SK-N-SH (cell line): ENCODE data around the gene CDH26. TPM values are rescaled to one million over a fixed set of nuclear protein-coding genes. Genes with fewer than 3 reads are reported as not detected.

ENCODE experiments used
- CTCF ChIA-PET: fragments of 300-600, 350-600 bp; formaldehyde crosslinking; extraction: SDS; loops from one replicate; lab custom pipeline; 2021; lab: Yijun Ruan, JAX
- POLR2A ChIA-PET: fragments of 350-600 bp; sonication (Branson Sonifier 250); formaldehyde crosslinking; extraction: SDS; loops from one replicate; lab custom pipeline; 2020; ENCODE audit warnings: antibody characterized with exemption, inconsistent platforms; lab: Yijun Ruan, JAX
- DNase-seq: peaks from one replicate; pipeline ENCODE4 v3.0.0; 2012
- H2AFZ ChIP-seq: fragments of 200-600 bp; sonication (generic); 2 replicates; pipeline ENCODE4 v1.8.1; 2016; ENCODE audit warnings: antibody characterized with exemption, mild to moderate bottlenecking, low read depth
- H3F3A ChIP-seq: fragments of 200-600 bp; sonication (generic); replicated peaks from 2 replicates; pipeline ENCODE3; 2016; ENCODE audit warnings: antibody characterized with exemption, mild to moderate bottlenecking; ENCODE audit not compliant: insufficient read depth
- H3K27ac ChIP-seq, 2 experiments: fragments of 200-500 bp in 1 of 2; fragments of 200-600 bp in 1 of 2; sonication (Bioruptor generic) in 1 of 2; sonication (generic), shearing (Covaris generic) in 1 of 2; 2 replicates each; pipeline versions ENCODE4 v1.5.1 to v1.6.1; 2014 to 2016; ENCODE audit warnings: low read depth in 2 of 2, inconsistent platforms in 1 of 2, low read length in 1 of 2, mild to moderate bottlenecking in 1 of 2, mixed read lengths in 1 of 2
- H3K27me3 ChIP-seq: fragments of 200-600 bp; sonication (generic), shearing (Covaris generic); 2 replicates; pipeline ENCODE4 v1.6.1; 2016; ENCODE audit warnings: mixed run types; ENCODE audit not compliant: insufficient read depth
- H3K36me3 ChIP-seq, 2 experiments: fragments of 200-500 bp in 1 of 2; fragments of 200-600 bp in 1 of 2; sonication (Bioruptor generic) in 1 of 2; sonication (generic) in 1 of 2; replicated peaks in 1 of 2; 2 replicates each; pipeline versions ENCODE3 to v1.5.1; 2014 to 2016; ENCODE audit warnings: low read length in 1 of 2, mild to moderate bottlenecking in 1 of 2; ENCODE audit not compliant: insufficient read depth in 2 of 2, control insufficient read depth in 1 of 2
- H3K4me1 ChIP-seq, 2 experiments: fragments of 200-500 bp in 1 of 2; fragments of 200-600 bp in 1 of 2; sonication (Bioruptor generic) in 1 of 2; sonication (generic), shearing (Covaris generic) in 1 of 2; 2 replicates each; pipeline versions ENCODE4 v1.5.1 to v1.6.1; 2014 to 2016; ENCODE audit warnings: low read depth in 1 of 2, low read length in 1 of 2, mixed run types in 1 of 2; ENCODE audit not compliant: insufficient read depth in 2 of 2, control insufficient read depth in 1 of 2
- H3K4me2 ChIP-seq: fragments of 200-600 bp; sonication (generic), shearing (Covaris generic); 2 replicates; pipeline ENCODE4 v1.6.1; 2017; ENCODE audit warnings: mixed run types
- H3K4me3 ChIP-seq, 2 experiments: fragments of 200-500 bp in 1 of 2; fragments of 200-600 bp in 1 of 2; sonication (Bioruptor generic) in 1 of 2; sonication (generic), shearing (Covaris generic) in 1 of 2; 2 replicates each; pipeline versions ENCODE4 v1.5.1 to v1.8.1; 2014 to 2016; ENCODE audit warnings: low read depth in 2 of 2, inconsistent platforms in 1 of 2, low read length in 1 of 2, mild to moderate bottlenecking in 1 of 2, mixed read lengths in 1 of 2, moderate library complexity in 1 of 2
- H3K79me2 ChIP-seq: fragments of 200-600 bp; sonication (generic); 2 replicates; pipeline ENCODE4 v1.8.1; 2017; ENCODE audit warnings: mild to moderate bottlenecking; ENCODE audit not compliant: insufficient read depth
- H3K9ac ChIP-seq: fragments of 200-600 bp; sonication (generic); 2 replicates; pipeline ENCODE4 v1.6.1; 2017; ENCODE audit warnings: mixed run types
- H3K9me2 ChIP-seq: fragments of 200-600 bp; sonication (generic); 2 replicates; pipeline ENCODE4 v1.6.1; 2017; ENCODE audit warnings: mixed run types
- H3K9me3 ChIP-seq: fragments of 200-600 bp; sonication (generic); 2 replicates; pipeline ENCODE4 v1.6.1; 2017; ENCODE audit warnings: mixed run types, mild to moderate bottlenecking, moderate library complexity
- H4K20me1 ChIP-seq: fragments of 200-600 bp; sonication (generic); 2 replicates; pipeline ENCODE4 v1.6.1; 2017; ENCODE audit warnings: mild to moderate bottlenecking, mixed run types; ENCODE audit not compliant: insufficient read depth
- CTCF ChIP-seq: fragments of 200-600 bp; sonication (generic); IDR thresholded peaks from 2 replicates; pipeline ENCODE4 v1.6.1; 2017; ENCODE audit warnings: antibody characterized with exemption, mild to moderate bottlenecking, moderate library complexity
- ELF1 ChIP-seq: IDR thresholded peaks from 2 replicates; pipeline ENCODE4 v1.4.0; 2012
- FOSL2 ChIP-seq: IDR thresholded peaks from 2 replicates; pipeline ENCODE4 v1.4.0; 2012; ENCODE audit warnings: low read depth, mild to moderate bottlenecking, moderate library complexity, borderline replicate concordance
- FOXJ3 ChIP-seq: sonication (generic); formaldehyde crosslinking; IDR thresholded peaks from 2 replicates; pipeline ENCODE4 v1.5.1; 2020; ENCODE audit warnings: mild to moderate bottlenecking, missing genetic modification reagents
- FOXM1 ChIP-seq: IDR thresholded peaks from 2 replicates; pipeline ENCODE4 v1.4.0; 2012; ENCODE audit warnings: low read depth, mild to moderate bottlenecking
- GABPA ChIP-seq: IDR thresholded peaks from 2 replicates; pipeline ENCODE4 v1.4.0; 2012; ENCODE audit warnings: low read depth, mild to moderate bottlenecking
- GATA2 ChIP-seq: sonication (generic); formaldehyde crosslinking; IDR thresholded peaks from 2 replicates; pipeline ENCODE4 v1.5.0; 2020; ENCODE audit warnings: mild to moderate bottlenecking, missing genetic modification reagents
- IRF3 ChIP-seq: fragments of 150-350 bp; IDR thresholded peaks from 2 replicates; pipeline ENCODE4 v1.6.1; 2016; ENCODE audit warnings: mild to moderate bottlenecking, low read depth, low read length
- MEF2A ChIP-seq: IDR thresholded peaks from 2 replicates; pipeline ENCODE4 v1.4.0; 2012; ENCODE audit warnings: low read depth, borderline replicate concordance
- PBX3 ChIP-seq: IDR thresholded peaks from 2 replicates; pipeline ENCODE4; 2012
- POLR2AphosphoS5 ChIP-seq: IDR thresholded peaks from 2 replicates; pipeline ENCODE4 v1.6.1; 2012; ENCODE audit warnings: low read depth, low read length
- RFX5 ChIP-seq: IDR thresholded peaks from 2 replicates; pipeline ENCODE4 v1.6.1; 2012; ENCODE audit warnings: mild to moderate bottlenecking, improper control_type of control experiment, low read length
- SIN3A ChIP-seq: IDR thresholded peaks from 2 replicates; pipeline ENCODE4 v1.6.1; 2012; ENCODE audit warnings: low read depth, mild to moderate bottlenecking, low read length, moderate library complexity, borderline replicate concordance
- TAF1 ChIP-seq: IDR thresholded peaks from 2 replicates; pipeline ENCODE4 v1.6.1; 2012; ENCODE audit warnings: low read depth, mild to moderate bottlenecking, low read length, moderate library complexity, borderline replicate concordance
- USF1 ChIP-seq: IDR thresholded peaks from 2 replicates; pipeline ENCODE4 v1.4.0; 2012; ENCODE audit warnings: low read depth, borderline replicate concordance
- USF2 ChIP-seq: fragments of 150-350 bp; IDR thresholded peaks from 2 replicates; pipeline ENCODE4 v1.6.1; 2017; ENCODE audit warnings: antibody characterized with exemption, low read length, low read depth, borderline replicate concordance
- YY1 ChIP-seq: IDR thresholded peaks from 2 replicates; pipeline ENCODE4 v1.4.0; 2012; ENCODE audit warnings: low read depth, mild to moderate bottlenecking
- WGBS: methylation state at CpG from one replicate; pipeline ENCODE4 v1.1.6; 2017; ENCODE audit warnings: low lambda C conversion rate; 5-methylcytosine and 5-hydroxymethylcytosine counted together
- polyA plus RNA-seq, 3 experiments: library from polyadenylated mRNA; depleted of rRNA; stranded (reverse); fragments of >200 nt; gene quantifications; 2 replicates each; pipeline ENCODE4 v1.2.3, GENCODE V29; 2012

The CDH26 gene
- polyA plus RNA-seq, 1 of the 3 experiments (the other 2 are of a cell fraction): 0.13 TPM

GRCh38 chr20:59911041-59911440 lies 47.2 kb upstream of the CDH26 start:
- H3K9ac ChIP-seq: no peak overlapping the region
- peaks cover 4% of the 10 kb centered on the region; the same call in 1 of the 2 replicates for H3K9me2 ChIP-seq
- no peaks in the 10 kb centered on the region for H3K4me1 ChIP-seq
- H3K79me2 ChIP-seq: no peaks in the 10 kb centered on the region
- no peaks in the 10 kb centered on the region for H3K27me3 ChIP-seq
- H3K36me3 ChIP-seq: peaks cover 0 to 9% of the 10 kb centered on the region in 2 experiments
- no peak for TF ChIP-seq FOSL2
- TF ChIP-seq TAF1: no peak
- TF ChIP-seq POLR2AphosphoS5: no peak
- TF ChIP-seq FOXM1: no peak
- no peak for TF ChIP-seq GABPA
- POLR2A ChIA-PET: no interaction called here
- no peak overlapping the region for H2AFZ ChIP-seq
- no peak for DNase-seq
- WGBS: 80% methylated on average over 2 of the region's 2 CpGs
- no peaks in the 10 kb centered on the region for H3F3A ChIP-seq
- H3K27ac ChIP-seq: no peak overlapping the region
- CTCF ChIA-PET: interaction anchor here (0.8 to 1.7 kb wide), 4 partner anchors 10 to 36 kb away, joined by 3 to 4 read pairs (median 3); no protein-coding TSS in a partner anchor
- no peaks in the 10 kb centered on the region for H4K20me1 ChIP-seq
- no peak overlapping the region for H3K4me3 ChIP-seq
- no peak overlapping the region for H3K4me2 ChIP-seq
- H3K9me3 ChIP-seq: no peaks in the 10 kb centered on the region

GRCh38 chr20:59912609-59913008 lies 45.6 kb upstream of the CDH26 start:
- Histone ChIP-seq H3K9me3 (no peaks in the 10 kb centered on the region), H3K4me1 (no peaks in the 10 kb centered on the region), H3K27me3 (no peaks in the 10 kb centered on the region), H3K79me2 (no peaks in the 10 kb centered on the region), H3K9ac (no peak overlapping the region), H3K4me3 (no peak overlapping the region), H3K4me2 (no peak overlapping the region), H3K27ac (no peak overlapping the region), H2AFZ (no peak overlapping the region), H4K20me1 (no peaks in the 10 kb centered on the region), H3K9me2 (peaks cover 4% of the 10 kb centered on the region; the same call in 1 of the 2 replicates), H3F3A (no peaks in the 10 kb centered on the region), H3K36me3 (peaks cover 0 to 9% of the 10 kb centered on the region in 2 experiments)
- ChIA-PET CTCF (interaction anchor here (1.7 kb wide), 1 partner anchor 11 kb away, joined by 4 read pairs; no protein-coding TSS in a partner anchor), POLR2A (no interaction called here)
- DNase-seq: no peak
- TF ChIP-seq RFX5 (no peak), MEF2A (no peak), CTCF (no peak), USF2 (no peak), USF1 (no peak), GATA2 (CRISPR knock-in tag) (no peak), GABPA (no peak), SIN3A (no peak), PBX3 (no peak), ELF1 (no peak), FOXJ3 (no peak), IRF3 (no peak), YY1 (no peak)
- 85% methylated on average over 4 of the region's 4 CpGs for WGBS
